Panc1 (cell line): ENCODE measurements around the gene RGCC.
"Not testable (repeated sequence)": the region's sequence is repeated elsewhere in the genome, so short reads cannot be mapped to it uniquely, and the experiment has no call there.

Experiments used
- CTCF ChIP-seq: fragments of 450-650 bp; IDR thresholded peaks from 2 replicates; pipeline ENCODE4 v1.5.1; 2017; ENCODE audit warnings: mild to moderate bottlenecking
- POLR2AphosphoS5 ChIP-seq: IDR thresholded peaks from 2 replicates; pipeline ENCODE4 v1.6.1; 2012; ENCODE audit warnings: mild to moderate bottlenecking, low read depth, low read length, moderate library complexity
- SIN3A ChIP-seq: IDR thresholded peaks from 2 replicates; pipeline ENCODE4 v1.6.1; 2012; ENCODE audit warnings: low read depth, mild to moderate bottlenecking, low read length, moderate library complexity, borderline replicate concordance; ENCODE audit not compliant: insufficient read depth

- not testable (repeated sequence) for TF ChIP-seq CTCF, POLR2AphosphoS5, SIN3A
Observed at GRCh38 chr13:41504657-41505056, 47.3 kb downstream of the RGCC start.
